ENCODE data around the gene SLITRK3. TPM values are rescaled to one million over a fixed set of nuclear protein-coding genes. Genes with fewer than 3 reads are reported as not detected.

SLITRK3 gene
- total and polyA plus RNA-seq, 7 experiments from 2014 or later = not detected

GRCh38 chr3:165201964-165202363 is 5.8 kb upstream of the SLITRK3 start:
- DNase-seq (no peak), ATAC-seq (no peak)
- H3K27ac Mint-ChIP-seq = no peak overlapping the region
- ChIA-PET POLR2A (no interaction called here), CTCF (interaction anchor here (0.6 kb wide), 1 partner anchor 1312 kb away, joined by 3 read pairs; no protein-coding TSS in a partner anchor)
- no peaks in the 10 kb centered on the region for H3K4me1 ChIP-seq (ENCODE audit: control insufficient read depth in 2 of 2, insufficient read depth in 2 of 2, low read length in 2 of 2)
- peaks cover 20 to 29% (median 26%) of the 10 kb centered on the region in 5 donors for H3K27me3 Mint-ChIP-seq
- no peaks in the 10 kb centered on the region for H3K27me3 ChIP-seq (ENCODE audit: control insufficient read depth in 2 of 2, insufficient read depth in 2 of 2, low read length in 2 of 2)
- H3K36me3 Mint-ChIP-seq = peaks cover 0 to under 1% (median 0%) of the 10 kb centered on the region in 5 donors
- no peak overlapping the region for H3K27ac ChIP-seq (ENCODE audit: low read depth, low read length)
- no peaks in the 10 kb centered on the region for H3K36me3 ChIP-seq (ENCODE audit: control insufficient read depth in 2 of 3, insufficient read depth in 3 of 3, low read length in 3 of 3)
- intact Hi-C loops (cut with micrococcal nuclease) = no loop called here
- H3K4me3 Mint-ChIP-seq = no peak overlapping the region
- peaks cover 2 to 9% (median 5%) of the 10 kb centered on the region in 7 donors for H3K4me1 Mint-ChIP-seq
- H3K9me3 ChIP-seq (ENCODE audit: control insufficient read depth in 2 of 3, low read length in 3 of 3) = no peaks in the 10 kb centered on the region
- H3K4me3 ChIP-seq (ENCODE audit: low read length) = no peak overlapping the region
- peaks cover 0 to 4% (median 0%) of the 10 kb centered on the region in 11 donors for H3K9me3 Mint-ChIP-seq

DNA sequence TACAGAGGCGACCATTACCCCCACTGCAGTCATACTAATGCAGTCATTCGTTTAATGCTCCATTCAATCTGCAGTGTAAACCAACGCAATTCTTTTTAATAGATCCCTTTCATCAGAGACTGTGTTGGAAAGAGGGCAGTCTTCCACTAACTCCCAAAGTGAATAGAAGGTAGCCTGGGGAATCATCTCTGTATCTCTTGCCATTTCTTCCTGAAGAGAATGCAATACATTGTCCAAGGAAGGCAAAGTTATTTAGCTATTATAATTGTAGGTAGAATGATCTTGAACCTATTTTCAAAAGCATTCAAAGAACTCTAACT is 1.3 kb upstream of the SLITRK3 start:
- H3K4me3 ChIP-seq (ENCODE audit: low read length) = no peak overlapping the region
- peaks cover 3 to 8% of the 10 kb centered on the region in 2 donors for H3K27me3 ChIP-seq (ENCODE audit: control insufficient read depth in 2 of 2, insufficient read depth in 2 of 2, low read length in 2 of 2)
- ATAC-seq (no peak), DNase-seq (no peak)
- no peaks in the 10 kb centered on the region for H3K9me3 ChIP-seq (ENCODE audit: control insufficient read depth in 2 of 3, low read length in 3 of 3)
- no peaks in the 10 kb centered on the region for H3K36me3 ChIP-seq (ENCODE audit: control insufficient read depth in 2 of 3, insufficient read depth in 3 of 3, low read length in 3 of 3)
- H3K27ac ChIP-seq (ENCODE audit: low read depth, low read length) = no peak overlapping the region
- peak overlapping the region in 5 of 10 donors; percentile 29 to 73 (median 50) for H3K4me3 Mint-ChIP-seq
- H3K27ac Mint-ChIP-seq = no peak overlapping the region
- H3K4me1 Mint-ChIP-seq = peaks cover 5 to 32% (median 18%) of the 10 kb centered on the region in 7 donors
- POLR2A ChIA-PET = no interaction called here
- intact Hi-C loops (cut with micrococcal nuclease) = no loop called here
- peaks cover 0 to 10% (median 0%) of the 10 kb centered on the region in 11 donors for H3K9me3 Mint-ChIP-seq
- peaks cover 48 to 57% (median 57%) of the 10 kb centered on the region in 5 donors for H3K27me3 Mint-ChIP-seq
- CTCF ChIA-PET = interaction anchor here (0.5 kb wide), 1 partner anchor 21 kb away, joined by 3 read pairs; no protein-coding TSS in a partner anchor
- no peaks in the 10 kb centered on the region for H3K4me1 ChIP-seq (ENCODE audit: control insufficient read depth in 2 of 2, insufficient read depth in 2 of 2, low read length in 2 of 2)
- H3K36me3 Mint-ChIP-seq = peaks cover 0 to 12% (median 2%) of the 10 kb centered on the region in 5 donors

- Mint-ChIP-seq H3K4me1 (peaks cover 5 to 32% (median 18%) of the 10 kb centered on the region in 7 donors), H3K27ac (no peak overlapping the region), H3K4me3 (peak overlapping the region in 9 of 10 donors; percentile 24 to 78 (median 58)), H3K36me3 (peaks cover 0 to 12% (median 2%) of the 10 kb centered on the region in 5 donors), H3K9me3 (peaks cover 0 to 10% (median 0%) of the 10 kb centered on the region in 11 donors), H3K27me3 (peaks cover 51 to 62% (median 61%) of the 10 kb centered on the region in 5 donors)
- no peaks in the 10 kb centered on the region for H3K36me3 ChIP-seq (ENCODE audit: control insufficient read depth in 2 of 3, insufficient read depth in 3 of 3, low read length in 3 of 3)
- CTCF ChIA-PET = interaction anchor here (0.5 kb wide), 1 partner anchor 22 kb away, joined by 3 read pairs; no protein-coding TSS in a partner anchor
- H3K27me3 ChIP-seq (ENCODE audit: control insufficient read depth in 2 of 2, insufficient read depth in 2 of 2, low read length in 2 of 2) = peaks cover 3 to 8% of the 10 kb centered on the region in 2 donors
- no peaks in the 10 kb centered on the region for H3K4me1 ChIP-seq (ENCODE audit: control insufficient read depth in 2 of 2, insufficient read depth in 2 of 2, low read length in 2 of 2)
- POLR2A ChIA-PET = no interaction called here
- ATAC-seq = no peak
- H3K27ac ChIP-seq (ENCODE audit: low read depth, low read length) = no peak overlapping the region
- no peaks in the 10 kb centered on the region for H3K9me3 ChIP-seq (ENCODE audit: control insufficient read depth in 2 of 3, low read length in 3 of 3)
- DNase-seq = no peak
- no peak overlapping the region for H3K4me3 ChIP-seq (ENCODE audit: low read length)
- intact Hi-C loops (cut with micrococcal nuclease) = no loop called here
Measured at GRCh38 chr3:165196577-165197480, 645 bp upstream of the SLITRK3 start.

GRCh38 chr3:165195241-165195639 is 944 bp downstream of the SLITRK3 start:
- Histone ChIP-seq H3K27ac (ENCODE audit: low read depth, low read length) (no peak overlapping the region), H3K27me3 (ENCODE audit: control insufficient read depth in 2 of 2, insufficient read depth in 2 of 2, low read length in 2 of 2) (peaks cover 3 to 8% of the 10 kb centered on the region in 2 donors), H3K9me3 (ENCODE audit: control insufficient read depth in 2 of 3, low read length in 3 of 3) (no peaks in the 10 kb centered on the region), H3K4me1 (ENCODE audit: control insufficient read depth in 2 of 2, insufficient read depth in 2 of 2, low read length in 2 of 2) (no peaks in the 10 kb centered on the region), H3K4me3 (ENCODE audit: low read length) (no peak overlapping the region), H3K36me3 (ENCODE audit: control insufficient read depth in 2 of 3, insufficient read depth in 3 of 3, low read length in 3 of 3) (no peaks in the 10 kb centered on the region)
- Mint-ChIP-seq H3K27ac (no peak overlapping the region), H3K9me3 (peaks cover 0 to 10% (median 0%) of the 10 kb centered on the region in 11 donors), H3K36me3 (peaks cover 0 to 12% (median 2%) of the 10 kb centered on the region in 5 donors), H3K4me3 (peak overlapping the region in 7 of 10 donors; percentile 4 to 75 (median 52)), H3K4me1 (peaks cover 5 to 32% (median 18%) of the 10 kb centered on the region in 7 donors), H3K27me3 (peaks cover 55 to 71% (median 65%) of the 10 kb centered on the region in 5 donors)
- DNase-seq = no peak
- intact Hi-C loops (cut with micrococcal nuclease) = no loop called here
- ChIA-PET POLR2A (no interaction called here), CTCF (no interaction called here)
- no peak for ATAC-seq

DNA sequence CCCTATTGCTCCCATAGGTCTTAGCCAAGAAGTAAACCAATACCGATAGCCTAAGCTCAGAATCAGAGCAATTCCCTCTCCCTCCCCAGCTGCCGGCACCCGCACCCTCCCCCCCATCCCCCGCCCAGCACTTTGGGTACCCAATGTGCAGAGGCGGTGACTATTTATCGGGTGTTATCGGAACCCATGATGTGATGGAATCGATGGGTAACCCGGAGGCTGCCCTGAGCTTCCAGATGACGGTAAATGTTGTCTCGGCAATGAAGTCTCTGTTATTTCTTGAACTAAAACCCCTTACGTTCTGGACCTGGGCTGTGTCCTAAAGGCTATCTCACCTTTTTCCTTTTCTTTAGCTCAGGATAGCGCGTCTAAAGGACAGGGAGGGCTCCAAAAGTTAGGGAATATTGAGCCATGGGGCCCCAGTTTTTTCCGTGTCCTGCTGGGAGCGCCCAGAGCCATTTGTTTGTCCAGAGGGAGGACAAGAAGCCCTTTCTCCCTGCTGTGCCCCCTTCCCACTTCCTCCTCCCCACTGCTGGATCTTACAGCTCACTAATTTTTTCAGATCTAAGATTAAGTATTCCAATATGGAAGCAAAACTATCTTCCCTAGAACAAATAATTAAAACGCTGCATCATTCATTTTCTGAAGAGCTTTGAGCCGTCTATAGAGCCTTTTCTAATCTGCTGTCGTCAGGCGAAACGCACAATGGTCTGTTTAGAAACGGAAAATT is 1.5 kb downstream of the SLITRK3 start:
- DNase-seq (no peak), ATAC-seq (no peak)
- H3K27me3 Mint-ChIP-seq = peaks cover 55 to 72% (median 65%) of the 10 kb centered on the region in 5 donors
- H3K27ac Mint-ChIP-seq = no peak overlapping the region
- H3K9me3 Mint-ChIP-seq = peaks cover 0 to 10% (median 0%) of the 10 kb centered on the region in 11 donors
- Histone ChIP-seq H3K4me3 (ENCODE audit: low read length) (no peak overlapping the region), H3K27ac (ENCODE audit: low read depth, low read length) (no peak overlapping the region), H3K27me3 (ENCODE audit: control insufficient read depth in 2 of 2, insufficient read depth in 2 of 2, low read length in 2 of 2) (peaks cover 3 to 8% of the 10 kb centered on the region in 2 donors), H3K9me3 (ENCODE audit: control insufficient read depth in 2 of 3, low read length in 3 of 3) (no peaks in the 10 kb centered on the region), H3K36me3 (ENCODE audit: control insufficient read depth in 2 of 3, insufficient read depth in 3 of 3, low read length in 3 of 3) (no peaks in the 10 kb centered on the region), H3K4me1 (ENCODE audit: control insufficient read depth in 2 of 2, insufficient read depth in 2 of 2, low read length in 2 of 2) (no peaks in the 10 kb centered on the region)
- CTCF ChIA-PET = no interaction called here
- peaks cover 0 to 12% (median 2%) of the 10 kb centered on the region in 5 donors for H3K36me3 Mint-ChIP-seq
- POLR2A ChIA-PET = no interaction called here
- intact Hi-C loops (cut with micrococcal nuclease) = no loop called here
- peaks cover 5 to 32% (median 18%) of the 10 kb centered on the region in 7 donors for H3K4me1 Mint-ChIP-seq
- peak overlapping the region in 5 of 10 donors; percentile 4 to 73 (median 50) for H3K4me3 Mint-ChIP-seq

GRCh38 chr3:165193366-165194254 is 2.6 kb downstream of the SLITRK3 start:
- Mint-ChIP-seq H3K27me3 (peaks cover 55 to 74% (median 64%) of the 10 kb centered on the region in 5 donors), H3K9me3 (peaks cover 0 to 10% (median 0%) of the 10 kb centered on the region in 11 donors), H3K27ac (no peak overlapping the region), H3K4me1 (peaks cover 5 to 32% (median 18%) of the 10 kb centered on the region in 7 donors), H3K36me3 (peaks cover 0 to 12% (median 2%) of the 10 kb centered on the region in 5 donors), H3K4me3 (peak overlapping the region in 1 of 10 donors; percentile 1)
- CTCF ChIA-PET = no interaction called here
- no peak for ATAC-seq
- no peaks in the 10 kb centered on the region for H3K36me3 ChIP-seq (ENCODE audit: control insufficient read depth in 2 of 3, insufficient read depth in 3 of 3, low read length in 3 of 3)
- intact Hi-C loops (cut with micrococcal nuclease) = no loop called here
- no peaks in the 10 kb centered on the region for H3K9me3 ChIP-seq (ENCODE audit: control insufficient read depth in 2 of 3, low read length in 3 of 3)
- H3K27me3 ChIP-seq (ENCODE audit: control insufficient read depth in 2 of 2, insufficient read depth in 2 of 2, low read length in 2 of 2) = peaks cover 3 to 8% of the 10 kb centered on the region in 2 donors
- DNase-seq = no peak
- no peak overlapping the region for H3K27ac ChIP-seq (ENCODE audit: low read depth, low read length)
- H3K4me1 ChIP-seq (ENCODE audit: control insufficient read depth in 2 of 2, insufficient read depth in 2 of 2, low read length in 2 of 2) = no peaks in the 10 kb centered on the region
- H3K4me3 ChIP-seq (ENCODE audit: low read length) = no peak overlapping the region
- POLR2A ChIA-PET = interaction anchor here (0.6 kb wide), 1 partner anchor 155 kb away, joined by 3 read pairs; no protein-coding TSS in a partner anchor

Measured in naive thymus-derived CD4-positive, alpha-beta T cell (primary cell).